ENCODE measurements around the gene AKAP8L. TPM values are rescaled to one million over a fixed set of nuclear protein-coding genes. Genes with fewer than 3 reads are reported as not detected.

AKAP8L gene
- total RNA-seq, 1 donor from 2014 or later: 79.8 TPM

DNA sequence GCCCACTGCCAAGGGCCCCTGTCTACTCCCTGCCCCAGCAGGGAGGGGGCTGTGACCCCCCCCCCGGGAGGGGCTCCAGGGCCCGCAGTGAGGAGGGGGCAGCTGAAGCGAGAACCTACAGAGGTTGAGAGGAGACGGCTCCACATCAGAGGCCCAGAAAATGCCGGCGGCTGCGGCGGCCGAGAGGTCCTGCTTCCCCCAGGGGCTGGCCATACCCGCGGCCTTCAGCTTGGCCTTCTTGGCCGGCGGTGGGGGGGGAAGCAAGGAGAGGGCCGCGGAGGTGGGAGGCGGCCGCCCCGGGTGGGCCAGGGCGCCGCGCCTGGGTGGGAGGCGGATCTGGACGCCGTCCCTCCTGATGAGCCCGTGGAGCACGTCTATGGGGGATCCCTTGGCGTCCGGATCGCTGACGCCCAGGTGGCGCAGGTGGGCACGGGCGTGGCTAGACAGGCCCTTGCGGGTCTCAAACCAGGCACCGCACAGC, 9.2 kb upstream of the AKAP8L start:
- Histone ChIP-seq H3K4me3 (ENCODE audit: low read depth, low read length) (no peak overlapping the region), H3K36me3 (ENCODE audit: control insufficient read depth, insufficient read depth, low read length) (peaks cover 5% of the 10 kb centered on the region), H3K27me3 (ENCODE audit: control insufficient read depth, insufficient read depth, low read length) (no peaks in the 10 kb centered on the region)
- no peak for TF ChIP-seq CTCF (IDR thresholded peaks at IDR 0.05; ENCODE audit: insufficient read depth, low read length, poor library complexity, severe bottlenecking)
- DNase-seq (ENCODE audit: low read depth): no peak

GRCh38 chr19:15427350-15427700, 8.5 kb upstream of the AKAP8L start:
- no peak overlapping the region for H3K4me3 ChIP-seq (ENCODE audit: low read depth, low read length)
- peaks cover 5% of the 10 kb centered on the region for H3K36me3 ChIP-seq (ENCODE audit: control insufficient read depth, insufficient read depth, low read length)
- TF ChIP-seq CTCF (IDR thresholded peaks at IDR 0.05; ENCODE audit: insufficient read depth, low read length, poor library complexity, severe bottlenecking): no peak

DNA sequence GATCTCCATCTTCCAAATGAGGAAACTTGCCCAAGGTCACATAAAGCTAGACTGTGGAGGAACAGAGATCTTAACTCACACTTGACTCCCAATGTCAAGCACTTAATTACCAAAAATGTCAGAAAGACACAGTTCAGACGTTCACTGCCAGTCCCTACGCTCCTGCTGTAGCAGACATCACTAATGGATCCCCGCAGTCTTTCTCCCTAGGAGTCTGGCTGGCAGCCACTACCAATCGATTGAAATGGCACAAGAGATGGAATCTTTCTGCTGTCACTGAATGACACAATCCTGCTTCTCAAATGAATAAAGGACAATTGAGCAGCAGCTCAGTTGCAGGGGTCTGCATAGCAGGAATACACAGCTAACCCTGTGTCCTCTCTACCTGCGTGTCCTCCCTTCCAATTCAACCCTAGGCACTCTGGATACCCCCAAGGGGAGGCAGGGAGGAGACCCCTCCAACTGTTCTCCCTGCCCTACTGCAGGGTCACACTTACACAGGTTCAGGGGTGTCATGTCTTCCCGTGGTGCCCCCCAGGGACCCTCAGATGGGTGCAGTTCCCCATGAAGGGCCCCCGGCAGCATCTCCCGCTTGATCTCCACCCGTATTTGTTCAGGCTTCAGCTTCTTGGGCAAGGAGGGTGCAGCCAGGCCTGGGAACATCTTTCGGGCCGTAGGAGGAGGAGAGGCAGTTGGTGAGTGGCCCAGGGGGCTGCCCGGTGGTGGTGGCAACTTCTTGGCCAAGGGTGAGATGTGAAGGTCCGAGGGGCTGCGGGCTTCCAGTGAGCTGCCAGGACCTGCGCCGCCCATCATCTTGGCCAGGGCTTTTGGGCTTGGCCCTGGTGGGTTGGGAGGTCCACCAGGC, 7.9 kb upstream of the AKAP8L start:
- DNase-seq (ENCODE audit: low read depth): no peak
- H3K4me3 ChIP-seq (ENCODE audit: low read depth, low read length): no peak overlapping the region
- no peaks in the 10 kb centered on the region for H3K27me3 ChIP-seq (ENCODE audit: control insufficient read depth, insufficient read depth, low read length)
- no peak for TF ChIP-seq CTCF (IDR thresholded peaks at IDR 0.05; ENCODE audit: insufficient read depth, low read length, poor library complexity, severe bottlenecking)
- H3K36me3 ChIP-seq (ENCODE audit: control insufficient read depth, insufficient read depth, low read length): peaks cover 5% of the 10 kb centered on the region

More at GRCh38 chr19:15427350-15427700, 8.5 kb upstream of the AKAP8L start:
- DNase-seq (ENCODE audit: low read depth): no peak
- no peaks in the 10 kb centered on the region for H3K27me3 ChIP-seq (ENCODE audit: control insufficient read depth, insufficient read depth, low read length)

- Histone ChIP-seq H3K36me3 (ENCODE audit: control insufficient read depth, insufficient read depth, low read length) (peaks cover 5% of the 10 kb centered on the region), H3K4me3 (ENCODE audit: low read depth, low read length) (no peak overlapping the region), H3K27me3 (ENCODE audit: control insufficient read depth, insufficient read depth, low read length) (no peaks in the 10 kb centered on the region)
- TF ChIP-seq CTCF (IDR thresholded peaks at IDR 0.05; ENCODE audit: insufficient read depth, low read length, poor library complexity, severe bottlenecking): no peak
- no peak for DNase-seq (ENCODE audit: low read depth)
These were observed 6.6 kb upstream of the AKAP8L start for GRCh38 chr19:15425321-15425950.

- DNase-seq (ENCODE audit: low read depth): no peak
- no peak overlapping the region for H3K4me3 ChIP-seq (ENCODE audit: low read depth, low read length)
- no peak for TF ChIP-seq CTCF (IDR thresholded peaks at IDR 0.05; ENCODE audit: insufficient read depth, low read length, poor library complexity, severe bottlenecking)
- H3K27me3 ChIP-seq (ENCODE audit: control insufficient read depth, insufficient read depth, low read length): no peaks in the 10 kb centered on the region
- H3K36me3 ChIP-seq (ENCODE audit: control insufficient read depth, insufficient read depth, low read length): peaks cover 5% of the 10 kb centered on the region
These were observed 6.0 kb upstream of the AKAP8L start for GRCh38 chr19:15424692-15425272.

Measured in kidney epithelial cell (primary cell).